ENCODE results near the gene N4BP2. TPM values are rescaled to one million over a fixed set of nuclear protein-coding genes. Genes with fewer than 3 reads are reported as not detected.

The N4BP2 gene
- total RNA-seq, 1 experiment from 2014 or later: 8.8 TPM

DNA sequence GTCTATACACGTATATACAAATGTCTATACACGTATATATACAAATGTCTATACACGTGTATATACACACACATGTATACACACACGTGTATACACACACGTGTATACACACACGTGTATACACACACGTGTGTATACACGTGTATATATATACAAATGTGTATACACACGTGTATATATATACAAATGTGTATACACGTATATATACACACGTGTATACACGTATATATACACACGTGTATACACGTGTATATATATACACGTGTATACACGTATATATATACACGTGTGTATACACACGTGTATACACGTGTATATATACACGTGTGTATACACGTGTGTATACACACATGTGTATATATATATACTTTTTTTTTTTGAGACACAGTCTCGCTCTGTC is 23.9 kb upstream of the N4BP2 start:
- BruUV-seq (replicated peaks): no TSS peak
- Mint-ChIP-seq H3K4me1 (ENCODE audit: insufficient read depth, unreplicated experiment) (no peaks in the 10 kb centered on the region), H3K27ac (ENCODE audit: low read depth, unreplicated experiment) (no peak overlapping the region), H3K4me3 (ENCODE audit: unreplicated experiment) (no peak overlapping the region), H3K27me3 (ENCODE audit: insufficient read depth, unreplicated experiment) (no peaks in the 10 kb centered on the region), H3K36me3 (ENCODE audit: insufficient read depth, unreplicated experiment) (no peaks in the 10 kb centered on the region), H3K9me3 (ENCODE audit: unreplicated experiment) (no peaks in the 10 kb centered on the region)
- intact Hi-C loops (cut with micrococcal nuclease): no loop called here
- POLR2A ChIA-PET: no interaction called here
- CTCF ChIA-PET: no interaction called here
- DNase-seq (ENCODE audit: unreplicated experiment): no peak
- TF ChIP-seq, protein P1, sequence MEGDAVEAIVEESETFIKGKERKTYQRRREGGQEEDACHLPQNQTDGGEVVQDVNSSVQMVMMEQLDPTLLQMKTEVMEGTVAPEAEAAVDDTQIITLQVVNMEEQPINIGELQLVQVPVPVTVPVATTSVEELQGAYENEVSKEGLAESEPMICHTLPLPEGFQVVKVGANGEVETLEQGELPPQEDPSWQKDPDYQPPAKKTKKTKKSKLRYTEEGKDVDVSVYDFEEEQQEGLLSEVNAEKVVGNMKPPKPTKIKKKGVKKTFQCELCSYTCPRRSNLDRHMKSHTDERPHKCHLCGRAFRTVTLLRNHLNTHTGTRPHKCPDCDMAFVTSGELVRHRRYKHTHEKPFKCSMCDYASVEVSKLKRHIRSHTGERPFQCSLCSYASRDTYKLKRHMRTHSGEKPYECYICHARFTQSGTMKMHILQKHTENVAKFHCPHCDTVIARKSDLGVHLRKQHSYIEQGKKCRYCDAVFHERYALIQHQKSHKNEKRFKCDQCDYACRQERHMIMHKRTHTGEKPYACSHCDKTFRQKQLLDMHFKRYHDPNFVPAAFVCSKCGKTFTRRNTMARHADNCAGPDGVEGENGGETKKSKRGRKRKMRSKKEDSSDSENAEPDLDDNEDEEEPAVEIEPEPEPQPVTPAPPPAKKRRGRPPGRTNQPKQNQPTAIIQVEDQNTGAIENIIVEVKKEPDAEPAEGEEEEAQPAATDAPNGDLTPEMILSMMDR (IDR thresholded peaks at IDR 0.05; ENCODE audit: unreplicated experiment): no peak

DNA sequence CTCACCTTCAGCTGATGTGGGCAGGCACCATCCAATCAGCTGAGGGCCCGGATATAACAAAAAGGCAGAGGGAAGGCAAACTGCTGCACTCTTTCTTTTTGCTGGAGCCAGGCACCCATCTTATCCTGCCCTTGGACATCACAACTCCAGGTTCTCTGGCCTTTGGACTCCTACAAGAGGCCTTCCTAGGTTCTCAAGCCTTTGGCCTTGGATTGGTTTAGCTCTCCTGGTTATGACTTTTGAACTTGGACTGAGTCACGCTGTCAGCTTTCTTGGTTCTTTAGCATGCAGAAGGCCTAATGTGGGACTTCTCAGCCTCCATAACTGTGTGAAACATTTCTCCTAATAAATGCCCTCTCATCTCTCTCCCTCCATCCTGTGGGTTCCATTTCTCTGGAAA is 23.0 kb upstream of the N4BP2 start:
- ChIA-PET CTCF (no interaction called here), POLR2A (no interaction called here)
- no TSS peak for BruUV-seq (replicated peaks)
- H3K27me3 Mint-ChIP-seq (ENCODE audit: insufficient read depth, unreplicated experiment): no peaks in the 10 kb centered on the region
- DNase-seq (ENCODE audit: unreplicated experiment): no peak
- H3K4me1 Mint-ChIP-seq (ENCODE audit: insufficient read depth, unreplicated experiment): no peaks in the 10 kb centered on the region
- H3K27ac Mint-ChIP-seq (ENCODE audit: low read depth, unreplicated experiment): no peak overlapping the region
- no peaks in the 10 kb centered on the region for H3K36me3 Mint-ChIP-seq (ENCODE audit: insufficient read depth, unreplicated experiment)
- H3K9me3 Mint-ChIP-seq (ENCODE audit: unreplicated experiment): no peaks in the 10 kb centered on the region
- intact Hi-C loops (cut with micrococcal nuclease): no loop called here
- no peak overlapping the region for H3K4me3 Mint-ChIP-seq (ENCODE audit: unreplicated experiment)
- TF ChIP-seq, protein P1 (IDR thresholded peaks at IDR 0.05; ENCODE audit: unreplicated experiment): no peak

DNA sequence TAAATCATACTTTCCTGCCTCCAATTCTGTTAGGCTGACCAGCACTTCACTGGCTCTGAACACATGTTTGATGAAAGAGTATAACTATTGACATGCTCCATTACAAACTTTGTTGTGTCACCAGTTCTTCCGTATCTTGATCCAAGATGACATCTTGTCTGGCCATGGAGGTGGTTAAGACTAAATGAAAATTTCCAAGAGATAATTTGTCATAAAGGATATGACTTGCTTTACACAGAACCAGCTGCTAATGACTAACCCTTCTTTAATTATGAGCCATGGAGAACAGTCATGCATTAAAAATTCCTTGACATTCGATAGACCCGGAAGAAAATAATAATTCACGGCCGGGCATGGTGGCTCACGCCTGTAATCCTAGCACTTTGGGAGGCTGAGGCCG is 17.7 kb upstream of the N4BP2 start:
- Mint-ChIP-seq H3K4me1 (ENCODE audit: insufficient read depth, unreplicated experiment) (peaks cover 6% of the 10 kb centered on the region), H3K36me3 (ENCODE audit: insufficient read depth, unreplicated experiment) (no peaks in the 10 kb centered on the region), H3K27me3 (ENCODE audit: insufficient read depth, unreplicated experiment) (no peaks in the 10 kb centered on the region), H3K9me3 (ENCODE audit: unreplicated experiment) (no peaks in the 10 kb centered on the region), H3K4me3 (ENCODE audit: unreplicated experiment) (no peak overlapping the region), H3K27ac (ENCODE audit: low read depth, unreplicated experiment) (no peak overlapping the region)
- intact Hi-C loops (cut with micrococcal nuclease): no loop called here
- ChIA-PET CTCF (interaction anchor here (0.6 to 2.3 kb wide), 3 partner anchors 8 to 1172 kb away, joined by 3 to 11 read pairs (median 3); partner anchors contain the start of gene FAM114A1), POLR2A (interaction anchor here (0.6 to 1.0 kb wide), 3 partner anchors 17 to 52 kb away, joined by 3 to 4 read pairs (median 3); partner anchors contain the start of gene N4BP2)
- TF ChIP-seq, protein P1 (IDR thresholded peaks at IDR 0.05; ENCODE audit: unreplicated experiment): no peak
- no TSS peak for BruUV-seq (replicated peaks)
- peak; percentile 14 for DNase-seq (ENCODE audit: unreplicated experiment)

DNA sequence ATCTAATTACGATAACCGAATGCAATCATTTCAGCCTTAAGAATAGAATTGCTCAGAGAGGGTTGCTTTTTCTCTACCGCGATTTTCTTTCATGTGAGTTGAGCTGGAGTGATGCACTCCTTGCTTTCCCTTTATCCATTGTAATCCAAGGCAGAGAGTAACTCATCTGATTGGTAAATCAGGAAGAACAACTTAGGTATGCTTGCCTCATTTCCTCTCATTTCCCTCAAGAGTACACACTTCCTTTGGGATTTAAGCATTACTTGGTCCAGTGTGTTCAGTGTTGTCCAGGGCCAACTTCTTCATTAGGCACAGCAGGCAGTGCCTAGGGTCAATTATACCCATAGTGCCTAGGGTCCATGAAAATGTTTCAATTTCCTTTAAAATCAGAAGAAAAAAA is 15.7 kb upstream of the N4BP2 start:
- TF ChIP-seq, protein P1 (IDR thresholded peaks at IDR 0.05; ENCODE audit: unreplicated experiment): no peak
- CTCF ChIA-PET: interaction anchor here (0.7 kb wide), 1 partner anchor 25 kb away, joined by 3 read pairs; no protein-coding TSS in a partner anchor
- H3K36me3 Mint-ChIP-seq (ENCODE audit: insufficient read depth, unreplicated experiment): no peaks in the 10 kb centered on the region
- POLR2A ChIA-PET: no interaction called here
- no TSS peak for BruUV-seq (replicated peaks)
- H3K4me1 Mint-ChIP-seq (ENCODE audit: insufficient read depth, unreplicated experiment): peaks cover 6% of the 10 kb centered on the region
- H3K4me3 Mint-ChIP-seq (ENCODE audit: unreplicated experiment): no peak overlapping the region
- H3K27me3 Mint-ChIP-seq (ENCODE audit: insufficient read depth, unreplicated experiment): no peaks in the 10 kb centered on the region
- intact Hi-C loops (cut with micrococcal nuclease): no loop called here
- H3K9me3 Mint-ChIP-seq (ENCODE audit: unreplicated experiment): no peaks in the 10 kb centered on the region
- H3K27ac Mint-ChIP-seq (ENCODE audit: low read depth, unreplicated experiment): no peak overlapping the region
- no peak for DNase-seq (ENCODE audit: unreplicated experiment)

All from MCF 10A (cell line).